Astrocyte of the cerebellum (primary cell): ENCODE data around the gene ACTN2.

ENCODE experiments used
- DNase-seq: peaks from one replicate; pipeline ENCODE4 v3.0.0-alpha.2; 2011; ENCODE audit warnings: low read depth
- H3K4me3 ChIP-seq: 2 replicates; pipeline ENCODE4 v1.5.1; 2011; ENCODE audit warnings: mild to moderate bottlenecking, low read depth, low read length, moderate library complexity
- CTCF ChIP-seq: IDR thresholded peaks from 2 replicates; pipeline ENCODE4 v1.5.1; 2012; ENCODE audit warnings: low read length, low read depth, moderate library complexity, mild to moderate bottlenecking; ENCODE audit errors: missing control alignments
- in situ Hi-C: cut with HindIII; loops from 2 replicates; pipeline ENCODE4 v1.10.0; 2017; ENCODE audit warnings: low sequenced_read_pairs

ACTN2 gene

GRCh38 chr1:236701782-236702181 lies 15.5 kb downstream of the ACTN2 start:
- no peak for TF ChIP-seq CTCF
- in situ Hi-C loops = no loop called here
- no peak for DNase-seq
- H3K4me3 ChIP-seq = no peak overlapping the region

GRCh38 chr1:236702791-236703394 lies 16.6 kb downstream of the ACTN2 start:
- no peak overlapping the region for H3K4me3 ChIP-seq
- no peak for DNase-seq
- in situ Hi-C loops = no loop called here
- no peak for TF ChIP-seq CTCF

- TF ChIP-seq CTCF = no peak
- no peak for DNase-seq
- in situ Hi-C loops = no loop called here
- H3K4me3 ChIP-seq = no peak overlapping the region
Measured at GRCh38 chr1:236705771-236706170, 19.5 kb downstream of the ACTN2 start.

GRCh38 chr1:236706183-236706582 lies 19.9 kb downstream of the ACTN2 start:
- in situ Hi-C loops = no loop called here
- no peak overlapping the region for H3K4me3 ChIP-seq
- no peak for TF ChIP-seq CTCF
- no peak for DNase-seq

GRCh38 chr1:236710328-236710892 lies 24.1 kb downstream of the ACTN2 start:
- no peak for DNase-seq
- no peak for TF ChIP-seq CTCF
- in situ Hi-C loops = no loop called here

GRCh38 chr1:236716160-236716559 lies 29.9 kb downstream of the ACTN2 start:
- in situ Hi-C loops = no loop called here
- no peak for DNase-seq
- no peak overlapping the region for H3K4me3 ChIP-seq
- no peak for TF ChIP-seq CTCF

More at GRCh38 chr1:236710328-236710892, 24.1 kb downstream of the ACTN2 start:
- no peak overlapping the region for H3K4me3 ChIP-seq
